ENCODE results near the gene HHLA2.

GRCh38 chr3:108408883-108409799 is 112.8 kb downstream of the HHLA2 start:
- TF ChIP-seq EZH2 (IDR thresholded peaks at IDR 0.05; ENCODE audit: low read depth, low read length, severe bottlenecking) (no peak), CTCF (IDR thresholded peaks at IDR 0.05; ENCODE audit: control extremely low read depth in 1 of 3, insufficient read depth in 1 of 3, low read depth in 1 of 3, low read length in 3 of 3) (no peak)
